Esophagus squamous epithelium (tissue), 4 donors: Measurements from ENCODE around the gene KCNAB1.

Source experiments
- POLR2A ChIP-seq, 4 donors: fragments of 450-650 bp; IDR thresholded peaks; one replicate each; pipeline ENCODE4 v1.6.1; 2017; ENCODE audit warnings: antibody characterized with exemption in 4 of 4, mild to moderate bottlenecking in 4 of 4, moderate library complexity in 3 of 4
- TF ChIP-seq, protein P1 (sequence below), 6 experiments: fragments of 450-650 bp in 4 of 6; fragments of 200-600 bp in 2 of 6; sonication (generic) in 2 of 6; IDR thresholded peaks; one replicate each; pipeline ENCODE4 v1.5.1; 2016 to 2019; ENCODE audit warnings: antibody characterized with exemption in 6 of 6, mild to moderate bottlenecking in 4 of 6, moderate library complexity in 4 of 6

DNA sequence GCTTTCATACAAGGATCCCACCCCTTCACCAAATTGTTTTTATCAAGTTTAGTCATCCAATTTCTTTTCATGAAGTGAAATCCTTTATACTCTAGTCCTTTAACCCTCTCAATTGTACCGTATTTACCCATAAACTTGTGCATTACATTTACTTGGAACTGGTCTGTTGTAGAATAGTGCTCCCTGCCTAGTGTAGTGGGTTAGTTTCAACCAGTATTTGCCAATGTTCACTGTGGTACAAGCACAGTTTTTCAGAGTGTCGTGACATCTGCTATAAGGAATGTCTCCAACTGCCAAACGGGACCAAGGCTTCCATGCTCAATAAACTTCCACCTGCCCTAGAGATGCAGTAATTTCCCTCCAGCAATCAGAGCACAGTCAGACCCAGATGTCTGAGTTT lies 211.9 kb downstream of the KCNAB1 start:
- TF ChIP-seq, protein P1, sequence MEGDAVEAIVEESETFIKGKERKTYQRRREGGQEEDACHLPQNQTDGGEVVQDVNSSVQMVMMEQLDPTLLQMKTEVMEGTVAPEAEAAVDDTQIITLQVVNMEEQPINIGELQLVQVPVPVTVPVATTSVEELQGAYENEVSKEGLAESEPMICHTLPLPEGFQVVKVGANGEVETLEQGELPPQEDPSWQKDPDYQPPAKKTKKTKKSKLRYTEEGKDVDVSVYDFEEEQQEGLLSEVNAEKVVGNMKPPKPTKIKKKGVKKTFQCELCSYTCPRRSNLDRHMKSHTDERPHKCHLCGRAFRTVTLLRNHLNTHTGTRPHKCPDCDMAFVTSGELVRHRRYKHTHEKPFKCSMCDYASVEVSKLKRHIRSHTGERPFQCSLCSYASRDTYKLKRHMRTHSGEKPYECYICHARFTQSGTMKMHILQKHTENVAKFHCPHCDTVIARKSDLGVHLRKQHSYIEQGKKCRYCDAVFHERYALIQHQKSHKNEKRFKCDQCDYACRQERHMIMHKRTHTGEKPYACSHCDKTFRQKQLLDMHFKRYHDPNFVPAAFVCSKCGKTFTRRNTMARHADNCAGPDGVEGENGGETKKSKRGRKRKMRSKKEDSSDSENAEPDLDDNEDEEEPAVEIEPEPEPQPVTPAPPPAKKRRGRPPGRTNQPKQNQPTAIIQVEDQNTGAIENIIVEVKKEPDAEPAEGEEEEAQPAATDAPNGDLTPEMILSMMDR (IDR thresholded peaks at IDR 0.05) = no peak
- TF ChIP-seq POLR2A (IDR thresholded peaks at IDR 0.05) = no peak
